HG02884 (cell line): ENCODE data around the gene KRR1.

Source experiments
- ATAC-seq: cut with Tn5 transposase; IDR thresholded peaks from one replicate; pipeline ENCODE4 v1.9.1; 2021; ENCODE audit warnings: mild to moderate bottlenecking, moderate library complexity; ENCODE audit not compliant: unreplicated experiment

Gene KRR1

GRCh38 chr12:75511116-75512048 is at the start of gene KRR1:
TSS of gene KRR1 (minus strand) at chr12:75511609. CDS start at chr12:75511597, 12 bp downstream.
- peak; percentile 96 for ATAC-seq

- peak; percentile 47 for ATAC-seq
Measured at GRCh38 chr12:75560167-75560566, 48.8 kb upstream of the KRR1 start.

- no peak for ATAC-seq
Measured at GRCh38 chr12:75558287-75558686, 46.9 kb upstream of the KRR1 start.

- ATAC-seq = no peak
Measured at GRCh38 chr12:75556311-75556899, 45.0 kb upstream of the KRR1 start.

- no peak for ATAC-seq
Measured at GRCh38 chr12:75554556-75554880, 43.1 kb upstream of the KRR1 start.

GRCh38 chr12:75553836-75554555 is 42.6 kb upstream of the KRR1 start:
- no peak for ATAC-seq

GRCh38 chr12:75553398-75553797 is 42.0 kb upstream of the KRR1 start:
- ATAC-seq = no peak

- no peak for ATAC-seq
Measured at GRCh38 chr12:75551477-75551876, 40.1 kb upstream of the KRR1 start.

GRCh38 chr12:75550401-75551240 is 39.2 kb upstream of the KRR1 start:
- no peak for ATAC-seq

GRCh38 chr12:75549989-75550388 is 38.6 kb upstream of the KRR1 start:
- ATAC-seq = no peak

GRCh38 chr12:75548879-75549278 is 37.5 kb upstream of the KRR1 start:
- no peak for ATAC-seq

- ATAC-seq = no peak
Measured at GRCh38 chr12:75545636-75546035, 34.2 kb upstream of the KRR1 start.

GRCh38 chr12:75543529-75543928 is 32.1 kb upstream of the KRR1 start:
- no peak for ATAC-seq

- no peak for ATAC-seq
Measured at GRCh38 chr12:75542942-75543341, 31.5 kb upstream of the KRR1 start.

GRCh38 chr12:75539889-75540288 is 28.5 kb upstream of the KRR1 start:
- ATAC-seq = no peak

- ATAC-seq = no peak
Measured at GRCh38 chr12:75533239-75533638, 21.8 kb upstream of the KRR1 start.

- ATAC-seq = no peak
Measured at GRCh38 chr12:75529826-75530225, 18.4 kb upstream of the KRR1 start.

- no peak for ATAC-seq
Measured at GRCh38 chr12:75529316-75529715, 17.9 kb upstream of the KRR1 start.

- no peak for ATAC-seq
Measured at GRCh38 chr12:75528692-75529091, 17.3 kb upstream of the KRR1 start.

GRCh38 chr12:75528272-75528671 is 16.9 kb upstream of the KRR1 start:
- ATAC-seq = no peak
